ENCODE measurements around the gene CIDEB. TPM values are rescaled to one million over a fixed set of nuclear protein-coding genes. Genes with fewer than 3 reads are reported as not detected.

The CIDEB gene
- total and polyA plus RNA-seq, 2 of the 8 experiments (the other 6 are each of a cell fraction or from before 2014, with no cell fraction given), result 0.11 TPM; not detected in 1

DNA sequence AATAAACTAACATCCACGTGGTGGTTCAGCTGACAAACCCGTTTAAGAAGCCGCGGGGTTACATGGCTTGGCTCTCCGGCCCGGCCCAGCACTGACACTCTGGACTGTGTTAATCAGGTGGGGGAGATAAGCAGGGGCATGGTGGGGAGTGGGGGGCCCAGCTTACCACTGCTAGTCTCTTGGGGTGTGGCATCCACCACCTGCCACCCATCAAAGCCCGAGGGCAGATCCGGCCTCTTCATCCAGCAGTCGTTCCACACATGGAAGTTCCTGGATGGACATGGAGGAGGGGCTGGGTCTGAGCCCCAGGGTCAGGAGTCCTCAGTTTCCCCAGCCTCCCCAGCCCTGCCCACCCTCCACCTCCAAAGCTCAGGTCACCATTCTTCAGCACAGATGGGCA lies 49.7 kb downstream of the CIDEB start:
- no peak overlapping the region for H2BK15ac ChIP-seq (ENCODE audit: low read length)
- no peaks in the 10 kb centered on the region; a peak in 1 of 7 replicates for H3K4me1 ChIP-seq (replicated peaks in 1 of 4; ENCODE audit: control insufficient read depth in 3 of 4, insufficient read depth in 4 of 4, low read length in 3 of 4)
- no peak overlapping the region for H2AK5ac ChIP-seq (ENCODE audit: low read depth, low read length)
- CTCF ChIA-PET (ENCODE audit: partially characterized antibody), result interaction anchor here (1.2 to 3.6 kb wide), 5 partner anchors 13 to 50 kb away, joined by 3 to 14 read pairs (median 12); partner anchors contain the start of genes CIDEB, RABGGTA and TINF2
- no peaks in the 10 kb centered on the region for H3K23me2 ChIP-seq (ENCODE audit: low read depth, low read length)
- no peaks in the 10 kb centered on the region for H3K79me1 ChIP-seq (ENCODE audit: low read depth, low read length)
- no peaks in the 10 kb centered on the region for H3K79me2 ChIP-seq (ENCODE audit: control insufficient read depth in 1 of 2, insufficient read depth in 2 of 2, low read length in 2 of 2)
- no peak overlapping the region for H2BK20ac ChIP-seq (ENCODE audit: low read length)
- no peaks in the 10 kb centered on the region for H3K9me3 ChIP-seq (ENCODE audit: insufficient read depth in 2 of 2, low read depth in 1 of 2, low read length in 1 of 2)
- H3K27ac ChIP-seq (ENCODE audit: low read depth, low read length), result no peak overlapping the region
- no peak overlapping the region for H2BK12ac ChIP-seq (ENCODE audit: low read depth, low read length)
- 95% methylated on average over 6 of the region's 9 CpGs; no CpG with 5 or more reads in 1 of the 2 experiments for WGBS, 2 experiments (ENCODE audit: extremely low coverage in 1 of 2, insufficient coverage in 1 of 2, insufficient read length in 1 of 2, insufficient replicate concordance in 2 of 2, low coverage in 1 of 2, low lambda C conversion rate in 2 of 2, missing lambda C conversion rate in 1 of 2)
- no peak overlapping the region for H2BK5ac ChIP-seq (ENCODE audit: low read depth, low read length)
- H3K14ac ChIP-seq (ENCODE audit: insufficient read length), result no peak overlapping the region
- no peaks in the 10 kb centered on the region for H3K36me3 ChIP-seq (ENCODE audit: control insufficient read depth in 2 of 4, insufficient read depth in 4 of 4, low read length in 3 of 4)
- H3K27me3 ChIP-seq (replicated peaks in 1 of 4; ENCODE audit: control insufficient read depth in 3 of 4, extremely low read depth in 1 of 4, insufficient read depth in 3 of 4, low read length in 3 of 4), result no peaks in the 10 kb centered on the region; a peak in 1 of 7 replicates
- no peak overlapping the region for H3K56ac ChIP-seq (replicated peaks; ENCODE audit: insufficient read length, low read depth, low read length)
- POLR2A ChIA-PET (ENCODE audit: partially characterized antibody), result interaction anchor here (0.8 to 3.9 kb wide), 7 partner anchors 8 to 56 kb away, joined by 3 to 14 read pairs (median 4); partner anchors contain the start of gene RABGGTA
- no peak overlapping the region for H4K91ac ChIP-seq (replicated peaks; ENCODE audit: insufficient read length, low read length)
- no peak overlapping the region for H3K18ac ChIP-seq (ENCODE audit: extremely low read depth, low read length)
- FAIRE-seq (no peak), DNase-seq (ENCODE audit: low read depth in 1 of 2, low spot score in 2 of 2) (no peak)
- no peak overlapping the region for H3K4ac ChIP-seq (replicated peaks; ENCODE audit: insufficient read length, low read depth, low read length)
- no peak overlapping the region for H4K5ac ChIP-seq (ENCODE audit: insufficient read length, low read depth, low read length)
- no peak overlapping the region for H3K23ac ChIP-seq (ENCODE audit: insufficient read length)
- H3K9ac ChIP-seq (replicated peaks in 1 of 4; ENCODE audit: extremely low read depth in 1 of 4, low read depth in 3 of 4, low read length in 3 of 4), result no peak overlapping the region
- no peak overlapping the region for H3K4me2 ChIP-seq (ENCODE audit: insufficient read depth in 1 of 2, low read depth in 2 of 2, low read length in 2 of 2)
- no peak overlapping the region for H2AFZ ChIP-seq (ENCODE audit: low read length)
- H2BK120ac ChIP-seq (replicated peaks; ENCODE audit: low read depth, low read length), result no peak overlapping the region
- no peak overlapping the region for H3K4me3 ChIP-seq (ENCODE audit: extremely low read depth in 1 of 4, insufficient read depth in 2 of 4, low read depth in 3 of 4, low read length in 4 of 4)
- H4K20me1 ChIP-seq (replicated peaks in 1 of 2; ENCODE audit: control insufficient read depth in 1 of 2, insufficient read depth in 2 of 2, low read length in 2 of 2), result peaks cover 0 to 2% of the 10 kb centered on the region in 2 experiments
- H4K8ac ChIP-seq (ENCODE audit: extremely low read depth, insufficient read depth, low read length), result no peak overlapping the region; the same call in 1 of the 2 replicates
- TF ChIP-seq E2F6 (IDR thresholded peaks at IDR 0.05) (no peak), YY1 (IDR thresholded peaks at IDR 0.05; ENCODE audit: low read depth, low read length) (no peak), MAFK (IDR thresholded peaks at IDR 0.05; ENCODE audit: low read depth, low read length) (no peak), SP1 (IDR thresholded peaks at IDR 0.05; ENCODE audit: low read depth, low read length) (no peak), TEAD4 (IDR thresholded peaks at IDR 0.05; ENCODE audit: low read depth, low read length) (no peak), HDAC2 (IDR thresholded peaks at IDR 0.05; ENCODE audit: borderline replicate concordance in 1 of 2, low read depth in 2 of 2, low read length in 2 of 2) (no peak), TCF12 (IDR thresholded peaks at IDR 0.05; ENCODE audit: low read depth, low read length) (no peak), FOSL1 (IDR thresholded peaks at IDR 0.05; ENCODE audit: insufficient read depth, low read depth, low read length) (no peak), CBX5 (IDR thresholded peaks at IDR 0.05; ENCODE audit: low read depth, low read length) (no peak), CEBPB (IDR thresholded peaks at IDR 0.05; ENCODE audit: low read depth, low read length) (no peak), SIN3A (conservative IDR thresholded peaks at IDR 0.05 in 1 of 2, IDR thresholded peaks at IDR 0.05 in 1 of 2; ENCODE audit: low read depth in 1 of 2, low read length in 2 of 2) (no peak), SP4 (IDR thresholded peaks at IDR 0.05; ENCODE audit: low read length) (no peak), SIX5 (IDR thresholded peaks at IDR 0.05; ENCODE audit: low read depth, low read length) (no peak), TAF7 (optimal IDR thresholded peaks at IDR 0.05; ENCODE audit: borderline replicate concordance, low read depth, low read length) (no peak)
